ENCODE data around the gene DHH. TPM values are rescaled to one million over a fixed set of nuclear protein-coding genes. Genes with fewer than 3 reads are reported as not detected.
"Not testable (repeated sequence)": the region's sequence is repeated elsewhere in the genome, so short reads cannot be mapped to it uniquely, and the experiment has no call there.

Gene DHH
- total and polyA plus RNA-seq, 8 donors = 0.10 to 1.1 (median 0.22) TPM; not detected in 2

GRCh38 chr12:49137476-49137875, 42.9 kb upstream of the DHH start:
- TF ChIP-seq POLR2AphosphoS5 (IDR thresholded peaks at IDR 0.05) = no peak
- no peak for TF ChIP-seq CTCF (IDR thresholded peaks at IDR 0.05)
- intact Hi-C loops (cut with DNase I; ENCODE audit: low total_unique reads) = no loop called here
- DNase-seq = no peak
- no peak overlapping the region for H3K27ac ChIP-seq
- H3K36me3 ChIP-seq = no peaks in the 10 kb centered on the region
- no peaks in the 10 kb centered on the region for H3K9me3 ChIP-seq
- WGBS, 5 donors = 93 to 100% (median 97%) methylated on average over 1 of the region's 1 CpG
- H3K27me3 ChIP-seq = no peaks in the 10 kb centered on the region
- H3K4me1 ChIP-seq = peaks cover 0 to 15% (median 10%) of the 10 kb centered on the region in 4 donors
- no peak overlapping the region for H3K4me3 ChIP-seq

GRCh38 chr12:49136997-49137396, 42.4 kb upstream of the DHH start:
- H3K27me3 ChIP-seq; intact Hi-C loops (cut with DNase I; ENCODE audit: low total_unique reads): not testable (repeated sequence)

GRCh38 chr12:49133590-49133989, 39.0 kb upstream of the DHH start:
- H3K9me3 ChIP-seq = no peaks in the 10 kb centered on the region
- WGBS, 5 donors = 82 to 90% (median 85%) methylated on average over 10 of the region's 10 CpGs
- DNase-seq = no peak
- H3K4me3 ChIP-seq = no peak overlapping the region
- peaks cover 16 to 41% (median 38%) of the 10 kb centered on the region in 4 donors for H3K4me1 ChIP-seq
- H3K27me3 ChIP-seq = no peaks in the 10 kb centered on the region
- H3K36me3 ChIP-seq = peaks cover 8 to 13% (median 12%) of the 10 kb centered on the region in 4 donors
- TF ChIP-seq POLR2A (IDR thresholded peaks at IDR 0.05) = no peak
- TF ChIP-seq POLR2AphosphoS5 (IDR thresholded peaks at IDR 0.05) = no peak
- TF ChIP-seq EP300 (IDR thresholded peaks at IDR 0.05) = no peak
- no peak for TF ChIP-seq CTCF (IDR thresholded peaks at IDR 0.05)
- intact Hi-C loops (cut with DNase I; ENCODE audit: low total_unique reads) = no loop called here
- H3K27ac ChIP-seq = peak overlapping the region in 1 of 5 donors; percentile 98

More at GRCh38 chr12:49136997-49137396, 42.4 kb upstream of the DHH start:
- DNase-seq, H3K4me3 ChIP-seq, H3K9me3 ChIP-seq, H3K27ac ChIP-seq, H3K36me3 ChIP-seq: not testable (repeated sequence)
- 76 to 88% (median 82%) methylated on average over 3 of the region's 3 CpGs for WGBS, 5 donors
- peaks cover 4 to 20% (median 14%) of the 10 kb centered on the region in 4 donors for H3K4me1 ChIP-seq

GRCh38 chr12:49133014-49133413, 38.4 kb upstream of the DHH start:
- H3K27me3 ChIP-seq = no peaks in the 10 kb centered on the region
- TF ChIP-seq POLR2A (IDR thresholded peaks at IDR 0.05) (no peak), EP300 (IDR thresholded peaks at IDR 0.05) (no peak), CTCF (IDR thresholded peaks at IDR 0.05) (no peak), POLR2AphosphoS5 (IDR thresholded peaks at IDR 0.05) (no peak)
- intact Hi-C loops (cut with DNase I; ENCODE audit: low total_unique reads) = no loop called here
- H3K4me1 ChIP-seq = peaks cover 16 to 41% (median 38%) of the 10 kb centered on the region in 4 donors
- peaks cover 9 to 18% (median 15%) of the 10 kb centered on the region in 4 donors for H3K36me3 ChIP-seq
- peak overlapping the region in 1 of 4 donors; percentile 71 for H3K4me3 ChIP-seq
- peak in 1 of 2 donors; percentile 23 for DNase-seq
- 20 to 45% (median 34%) methylated on average over 5 of the region's 5 CpGs for WGBS, 5 donors
- H3K9me3 ChIP-seq = no peaks in the 10 kb centered on the region
- peak overlapping the region in 3 of 5 donors; percentile 37 to 99 (median 98) for H3K27ac ChIP-seq

- peak in 1 of 2 donors; percentile 65 for DNase-seq
- 19 to 23% (median 20%) methylated on average over 9 of the region's 9 CpGs for WGBS, 5 donors
- TF ChIP-seq POLR2A (IDR thresholded peaks at IDR 0.05) (no peak), CTCF (IDR thresholded peaks at IDR 0.05) (no peak), POLR2AphosphoS5 (IDR thresholded peaks at IDR 0.05) (no peak), EP300 (IDR thresholded peaks at IDR 0.05) (no peak)
- Histone ChIP-seq H3K27me3 (no peaks in the 10 kb centered on the region), H3K4me3 (peak overlapping the region; percentile 68 to 88 (median 75)), H3K27ac (peak overlapping the region in 4 of 5 donors; percentile 98 to 99 (median 98)), H3K9me3 (no peaks in the 10 kb centered on the region), H3K36me3 (peaks cover 16 to 28% (median 26%) of the 10 kb centered on the region in 4 donors), H3K4me1 (peaks cover 16 to 41% (median 38%) of the 10 kb centered on the region in 4 donors)
- intact Hi-C loops (cut with DNase I; ENCODE audit: low total_unique reads) = no loop called here
Measured at GRCh38 chr12:49131894-49132461, 37.4 kb upstream of the DHH start.
